ENCODE results near the gene IQCF6.
"Not testable (repeated sequence)": the region's sequence is repeated elsewhere in the genome, so short reads cannot be mapped to it uniquely, and the experiment has no call there.

IQCF6 gene

DNA sequence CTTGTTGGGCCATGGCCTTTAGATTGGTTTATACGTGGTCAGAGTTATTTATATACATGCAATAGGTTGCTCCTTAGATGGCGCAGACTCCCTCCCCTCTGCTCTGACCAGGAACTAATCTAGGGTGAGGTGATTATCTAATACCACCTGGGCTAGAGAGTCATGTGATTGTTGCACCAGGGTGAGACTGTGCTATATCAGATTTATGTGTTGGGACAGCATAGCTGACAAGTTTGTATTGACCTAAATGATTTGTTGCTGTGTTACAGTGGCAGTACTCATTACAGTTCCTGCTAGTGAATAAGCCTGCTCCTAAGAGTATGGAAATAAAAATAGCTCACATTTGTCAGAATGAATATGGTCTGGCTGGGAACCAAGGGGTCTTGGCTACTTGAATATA, 7.2 kb upstream of the IQCF6 start:
- H3K9me3 ChIP-seq (ENCODE audit: control insufficient read depth, low read length), result no peaks in the 10 kb centered on the region
- H3K27me3 ChIP-seq (ENCODE audit: control insufficient read depth, insufficient read depth, low read length), result no peaks in the 10 kb centered on the region
- H3K36me3 ChIP-seq (ENCODE audit: control insufficient read depth, insufficient read depth, low read length), result no peaks in the 10 kb centered on the region
- no peaks in the 10 kb centered on the region for H3K4me1 ChIP-seq
- no peak overlapping the region for H3K27ac ChIP-seq
- H3K4me2 ChIP-seq (ENCODE audit: low read length), result no peak overlapping the region
- H3K79me2 ChIP-seq, result no peaks in the 10 kb centered on the region
- no peak overlapping the region for H2AFZ ChIP-seq
- H3K9ac ChIP-seq, result no peak overlapping the region
- no peak overlapping the region for H3K4me3 ChIP-seq (ENCODE audit: low read depth, low read length)
- TF ChIP-seq, protein P1, sequence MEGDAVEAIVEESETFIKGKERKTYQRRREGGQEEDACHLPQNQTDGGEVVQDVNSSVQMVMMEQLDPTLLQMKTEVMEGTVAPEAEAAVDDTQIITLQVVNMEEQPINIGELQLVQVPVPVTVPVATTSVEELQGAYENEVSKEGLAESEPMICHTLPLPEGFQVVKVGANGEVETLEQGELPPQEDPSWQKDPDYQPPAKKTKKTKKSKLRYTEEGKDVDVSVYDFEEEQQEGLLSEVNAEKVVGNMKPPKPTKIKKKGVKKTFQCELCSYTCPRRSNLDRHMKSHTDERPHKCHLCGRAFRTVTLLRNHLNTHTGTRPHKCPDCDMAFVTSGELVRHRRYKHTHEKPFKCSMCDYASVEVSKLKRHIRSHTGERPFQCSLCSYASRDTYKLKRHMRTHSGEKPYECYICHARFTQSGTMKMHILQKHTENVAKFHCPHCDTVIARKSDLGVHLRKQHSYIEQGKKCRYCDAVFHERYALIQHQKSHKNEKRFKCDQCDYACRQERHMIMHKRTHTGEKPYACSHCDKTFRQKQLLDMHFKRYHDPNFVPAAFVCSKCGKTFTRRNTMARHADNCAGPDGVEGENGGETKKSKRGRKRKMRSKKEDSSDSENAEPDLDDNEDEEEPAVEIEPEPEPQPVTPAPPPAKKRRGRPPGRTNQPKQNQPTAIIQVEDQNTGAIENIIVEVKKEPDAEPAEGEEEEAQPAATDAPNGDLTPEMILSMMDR (IDR thresholded peaks at IDR 0.05), result no peak

DNA sequence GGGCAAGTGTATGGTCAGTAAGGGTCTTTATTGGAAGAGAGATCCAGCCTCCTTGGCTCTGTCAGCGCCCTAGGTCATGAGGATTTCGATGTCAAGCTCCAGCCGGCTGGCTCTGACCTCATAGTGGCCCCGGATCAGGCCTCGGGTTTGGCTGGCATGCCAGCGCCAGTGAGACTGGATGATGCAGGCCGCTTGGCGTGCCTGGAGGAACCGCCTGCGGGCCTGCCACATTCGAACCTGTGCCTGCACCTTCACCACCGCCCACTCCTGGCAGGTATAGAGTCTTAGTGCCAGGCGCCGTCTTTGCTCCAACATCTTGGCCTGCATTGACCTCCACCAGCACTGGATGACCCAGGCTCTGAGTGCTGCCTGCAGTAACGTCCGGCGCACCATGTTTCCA, 483 bp downstream of the IQCF6 start:
- Histone ChIP-seq H3K27ac (no peak overlapping the region), H3K4me1 (no peaks in the 10 kb centered on the region), H3K4me3 (ENCODE audit: low read depth, low read length) (no peak overlapping the region), H3K9me3 (ENCODE audit: control insufficient read depth, low read length) (no peaks in the 10 kb centered on the region), H2AFZ (no peak overlapping the region), H3K27me3 (ENCODE audit: control insufficient read depth, insufficient read depth, low read length) (no peaks in the 10 kb centered on the region), H3K9ac (no peak overlapping the region), H3K36me3 (ENCODE audit: control insufficient read depth, insufficient read depth, low read length) (no peaks in the 10 kb centered on the region), H3K79me2 (no peaks in the 10 kb centered on the region), H3K4me2 (ENCODE audit: low read length) (no peak overlapping the region)
- TF ChIP-seq, protein P1 (IDR thresholded peaks at IDR 0.05), result no peak

DNA sequence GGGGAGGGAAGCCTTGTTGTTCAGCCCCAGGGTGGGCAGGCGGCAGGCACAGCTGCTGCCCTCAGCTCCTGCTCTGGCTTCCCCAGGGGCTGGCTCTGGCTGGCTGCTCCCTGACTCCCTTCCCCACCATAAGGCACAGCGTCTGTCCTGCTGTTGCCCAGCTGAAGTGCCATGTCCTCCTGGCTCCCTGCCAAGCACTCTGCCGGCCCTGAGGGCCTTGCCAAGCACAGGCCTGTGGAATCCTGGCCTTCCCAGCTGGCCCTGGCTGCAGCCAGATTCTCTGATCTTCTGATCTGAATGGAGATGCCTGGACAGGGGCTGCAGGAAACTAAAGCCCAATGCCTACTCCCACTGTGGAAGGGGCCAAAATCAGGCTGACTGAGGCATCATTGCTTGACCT, 1.1 kb downstream of the IQCF6 start:
- Histone ChIP-seq H3K4me2 (ENCODE audit: low read length) (no peak overlapping the region), H3K27me3 (ENCODE audit: control insufficient read depth, insufficient read depth, low read length) (no peaks in the 10 kb centered on the region)
- TF ChIP-seq, protein P1 (IDR thresholded peaks at IDR 0.05), result no peak

DNA sequence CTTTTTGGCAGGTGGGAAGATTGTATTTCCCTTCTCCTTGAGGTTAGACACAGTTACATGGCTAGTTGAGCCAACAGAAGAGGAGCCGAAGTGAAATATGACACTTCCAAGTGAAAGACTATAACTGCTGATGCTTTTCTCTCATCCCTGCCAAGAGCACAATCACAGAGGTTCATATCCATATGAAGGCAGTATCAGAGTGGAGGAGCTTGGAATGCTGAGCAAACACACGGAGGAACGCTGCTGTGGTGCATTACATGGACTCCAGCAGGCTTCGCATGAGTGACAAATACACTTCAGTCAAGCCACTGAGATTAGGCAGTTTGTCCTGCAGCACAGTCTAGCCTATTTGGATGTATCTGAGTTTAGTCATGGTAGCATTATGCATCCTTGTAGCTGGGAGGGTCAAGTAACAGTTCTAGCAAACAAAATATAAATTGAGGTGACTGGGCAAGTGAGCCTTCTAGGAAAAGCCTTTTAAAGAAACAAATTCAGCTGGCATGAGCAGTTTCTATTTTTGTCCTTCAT, 5.4 kb downstream of the IQCF6 start:
- Histone ChIP-seq H3K4me1 (no peaks in the 10 kb centered on the region), H3K79me2 (no peaks in the 10 kb centered on the region), H3K9me3 (ENCODE audit: control insufficient read depth, low read length) (no peaks in the 10 kb centered on the region), H2AFZ (no peak overlapping the region), H3K27ac (no peak overlapping the region), H3K9ac (no peak overlapping the region), H3K4me3 (ENCODE audit: low read depth, low read length) (no peak overlapping the region), H3K4me2 (ENCODE audit: low read length) (no peak overlapping the region), H3K27me3 (ENCODE audit: control insufficient read depth, insufficient read depth, low read length) (no peaks in the 10 kb centered on the region), H3K36me3 (ENCODE audit: control insufficient read depth, insufficient read depth, low read length) (no peaks in the 10 kb centered on the region)
- TF ChIP-seq, protein P1 (IDR thresholded peaks at IDR 0.05), result no peak

More for the DNA sequence above, 1.1 kb downstream of the IQCF6 start:
- H3K9ac ChIP-seq, result no peak overlapping the region
- H3K9me3 ChIP-seq (ENCODE audit: control insufficient read depth, low read length), result no peaks in the 10 kb centered on the region
- H3K79me2 ChIP-seq, result no peaks in the 10 kb centered on the region
- no peaks in the 10 kb centered on the region for H3K4me1 ChIP-seq
- H2AFZ ChIP-seq, result no peak overlapping the region
- no peak overlapping the region for H3K4me3 ChIP-seq (ENCODE audit: low read depth, low read length)
- no peak overlapping the region for H3K27ac ChIP-seq
- no peaks in the 10 kb centered on the region for H3K36me3 ChIP-seq (ENCODE audit: control insufficient read depth, insufficient read depth, low read length)

DNA sequence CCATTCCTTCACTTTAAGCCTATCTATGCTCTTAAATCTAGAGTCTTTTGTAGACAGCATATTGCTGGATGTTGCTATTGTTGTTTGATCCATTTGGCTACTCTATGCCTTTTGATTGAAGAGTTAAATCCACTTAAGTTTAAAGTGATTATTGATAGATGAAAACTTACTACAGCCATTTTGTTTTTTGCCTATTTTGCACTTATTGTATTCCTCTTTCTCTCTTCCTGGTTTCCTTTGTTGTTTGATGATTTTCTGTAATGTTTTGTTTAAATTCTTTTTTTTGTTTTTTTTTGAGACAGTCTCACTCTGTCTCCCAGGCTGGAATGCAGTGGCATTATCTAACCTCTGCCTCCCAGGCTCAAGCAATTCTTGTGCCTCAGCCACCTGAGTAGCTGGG, 19.8 kb downstream of the IQCF6 start:
- Histone ChIP-seq H3K79me2 (no peaks in the 10 kb centered on the region), H3K27me3 (ENCODE audit: control insufficient read depth, insufficient read depth, low read length) (no peaks in the 10 kb centered on the region), H3K9ac (no peak overlapping the region), H3K36me3 (ENCODE audit: control insufficient read depth, insufficient read depth, low read length) (no peaks in the 10 kb centered on the region), H3K4me1 (no peaks in the 10 kb centered on the region), H2AFZ (no peak overlapping the region), H3K4me3 (ENCODE audit: low read depth, low read length) (no peak overlapping the region), H3K4me2 (ENCODE audit: low read length) (no peak overlapping the region), H3K27ac (no peak overlapping the region), H3K9me3 (ENCODE audit: control insufficient read depth, low read length) (no peaks in the 10 kb centered on the region)
- TF ChIP-seq, protein P1 (IDR thresholded peaks at IDR 0.05), result no peak

DNA sequence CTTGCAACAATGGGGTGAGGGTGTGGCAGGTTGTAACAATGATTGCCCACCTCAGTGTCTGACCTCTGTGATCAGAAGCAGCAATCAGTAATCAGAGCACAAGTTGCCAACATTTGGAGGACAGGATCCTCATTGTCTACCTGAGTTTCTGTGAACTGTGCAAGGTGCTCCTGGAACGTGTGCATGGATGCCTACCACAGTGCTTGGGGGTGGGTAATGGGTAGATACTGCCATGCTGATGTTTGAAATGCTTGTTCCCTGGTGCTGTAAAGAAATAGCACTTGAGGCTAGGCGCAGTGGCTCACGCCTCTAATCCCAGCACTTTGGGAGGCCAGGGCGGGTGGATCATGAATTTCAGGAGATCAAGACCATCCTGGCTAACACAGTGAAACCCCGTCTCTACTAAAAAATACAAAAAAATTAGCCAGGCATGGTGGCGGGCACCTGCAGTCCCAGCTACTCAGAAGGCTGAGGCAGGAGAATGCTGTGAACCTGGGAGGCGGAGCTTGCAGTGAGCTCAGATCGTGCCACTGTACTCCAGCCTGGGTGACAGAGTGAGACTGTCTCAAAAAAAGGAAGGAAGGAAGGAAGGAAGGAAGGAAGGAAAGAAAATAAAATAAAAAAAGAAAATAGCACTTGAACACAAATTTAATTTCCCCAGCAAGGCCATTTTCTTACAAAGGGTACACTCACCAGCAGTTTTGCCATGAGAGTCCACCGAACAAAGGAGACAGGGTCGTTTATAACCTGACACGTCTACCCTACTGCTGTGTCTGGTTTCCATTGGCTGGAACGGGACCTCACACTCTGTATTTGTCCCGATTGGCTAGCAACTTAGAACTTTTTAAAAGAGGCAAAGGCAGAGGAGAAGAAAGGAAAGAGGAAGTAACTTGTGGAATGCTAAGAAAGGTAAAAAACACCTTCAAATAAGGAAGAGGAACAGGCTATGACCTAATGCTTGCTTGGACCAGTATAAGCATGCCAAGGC, 25.0 kb downstream of the IQCF6 start:
- H3K4me3 ChIP-seq (ENCODE audit: low read depth, low read length); H3K27me3 ChIP-seq (ENCODE audit: control insufficient read depth, insufficient read depth, low read length); H2AFZ ChIP-seq; H3K27ac ChIP-seq; H3K79me2 ChIP-seq; H3K9me3 ChIP-seq (ENCODE audit: control insufficient read depth, low read length); H3K9ac ChIP-seq; H3K4me1 ChIP-seq; H3K36me3 ChIP-seq (ENCODE audit: control insufficient read depth, insufficient read depth, low read length); H3K4me2 ChIP-seq (ENCODE audit: low read length): not testable (repeated sequence)
